ENCODE results near the gene MKNK2.

The MKNK2 gene

GRCh38 chr19:2033825-2034159 lies 17.3 kb downstream of the MKNK2 start:
- no peak for DNase-seq (ENCODE audit: insufficient read length, low spot score)

GRCh38 chr19:2033115-2033824 lies 17.8 kb downstream of the MKNK2 start:
- DNase-seq (ENCODE audit: insufficient read length, low spot score), result no peak
- FAIRE-seq, result no peak

More at GRCh38 chr19:2033825-2034159, 17.3 kb downstream of the MKNK2 start:
- no peak for FAIRE-seq

- FAIRE-seq (no peak), DNase-seq (ENCODE audit: insufficient read length, low spot score) (no peak)
These were observed 18.6 kb downstream of the MKNK2 start for GRCh38 chr19:2032296-2032941.

GRCh38 chr19:2027361-2027760 lies 23.7 kb downstream of the MKNK2 start:
- DNase-seq (ENCODE audit: insufficient read length, low spot score), result no peak
- no peak for FAIRE-seq

- DNase-seq (ENCODE audit: insufficient read length, low spot score), result no peak
- no peak for FAIRE-seq
These were observed 24.3 kb downstream of the MKNK2 start for GRCh38 chr19:2026770-2027169.

GRCh38 chr19:2022289-2022688 lies 28.8 kb downstream of the MKNK2 start:
- DNase-seq (ENCODE audit: insufficient read length, low spot score) (no peak), FAIRE-seq (no peak)

GRCh38 chr19:2021453-2022140 lies 29.4 kb downstream of the MKNK2 start:
- no peak for DNase-seq (ENCODE audit: insufficient read length, low spot score)
- FAIRE-seq, result no peak

GRCh38 chr19:2018752-2019151 lies 32.3 kb downstream of the MKNK2 start:
- DNase-seq (ENCODE audit: insufficient read length, low spot score), result no peak
- FAIRE-seq, result no peak

GRCh38 chr19:2016041-2016807 lies 34.8 kb downstream of the MKNK2 start:
- FAIRE-seq, result peak; percentile 14
- peak; percentile 81 for DNase-seq (ENCODE audit: insufficient read length, low spot score)

- FAIRE-seq, result no peak
- peak; percentile 60 for DNase-seq (ENCODE audit: insufficient read length, low spot score)
These were observed 35.5 kb downstream of the MKNK2 start, which contains the start of gene BTBD2 for GRCh38 chr19:2015608-2015950. TSS of gene BTBD2 (minus strand) at chr19:2015714. CDS start at chr19:2015703, 11 bp downstream.

- DNase-seq (ENCODE audit: insufficient read length, low spot score) (peak; percentile 65), FAIRE-seq (peak; percentile 28)
These were observed 36.1 kb downstream of the MKNK2 start for GRCh38 chr19:2014731-2015607.

GRCh38 chr19:2014131-2014571 lies 36.9 kb downstream of the MKNK2 start:
- DNase-seq (ENCODE audit: insufficient read length, low spot score), result no peak
- no peak for FAIRE-seq

GRCh38 chr19:2013683-2013961 lies 37.4 kb downstream of the MKNK2 start:
- DNase-seq (ENCODE audit: insufficient read length, low spot score), result no peak
- no peak for FAIRE-seq

- FAIRE-seq (no peak), DNase-seq (ENCODE audit: insufficient read length, low spot score) (no peak)
These were observed 37.9 kb downstream of the MKNK2 start for GRCh38 chr19:2012941-2013682.

GRCh38 chr19:2011169-2011568 lies 39.9 kb downstream of the MKNK2 start:
- FAIRE-seq, result no peak

GRCh38 chr19:2010135-2010668 lies 40.8 kb downstream of the MKNK2 start:
- FAIRE-seq, result no peak
- no peak for DNase-seq (ENCODE audit: insufficient read length, low spot score)

More at GRCh38 chr19:2011169-2011568, 39.9 kb downstream of the MKNK2 start:
- DNase-seq (ENCODE audit: insufficient read length, low spot score), result no peak

GRCh38 chr19:2003874-2004273 lies 47.2 kb downstream of the MKNK2 start:
- FAIRE-seq (no peak), DNase-seq (ENCODE audit: insufficient read length, low spot score) (no peak)

- FAIRE-seq, result no peak
- DNase-seq (ENCODE audit: insufficient read length, low spot score), result no peak
These were observed 51.1 kb downstream of the MKNK2 start for GRCh38 chr19:1999856-2000515.

Measured in GM19239 (cell line).